ENCODE measurements around the gene ATP2B2.

The ATP2B2 gene

GRCh38 chr3:10514407-10515069, 9.2 kb upstream of the ATP2B2 start:
- no peak for TF ChIP-seq CTCF (conservative IDR thresholded peaks at IDR 0.05; ENCODE audit: low read length)
- no peak for TF ChIP-seq EZH2phosphoT487 (IDR thresholded peaks at IDR 0.05; ENCODE audit: borderline replicate concordance)
- Histone ChIP-seq H3K4me1 (ENCODE audit: insufficient read depth, low read length, poor library complexity, severe bottlenecking) (no peaks in the 10 kb centered on the region), H3K27me3 (ENCODE audit: insufficient read depth, low read length, poor library complexity, severe bottlenecking) (no peaks in the 10 kb centered on the region), H3K9ac (ENCODE audit: low read depth, low read length, poor library complexity, severe bottlenecking) (no peak overlapping the region), H3K4me2 (ENCODE audit: low read depth, low read length, poor library complexity, severe bottlenecking) (no peak overlapping the region), H3K9me2 (replicated peaks; ENCODE audit: low read depth, low read length) (no peaks in the 10 kb centered on the region), H2AFZ (ENCODE audit: low read length) (no peak overlapping the region), H3K4me3 (ENCODE audit: low read length, poor library complexity, severe bottlenecking) (no peak overlapping the region), H3K79me2 (ENCODE audit: insufficient read depth, low read length) (no peaks in the 10 kb centered on the region), H3K9me3 (ENCODE audit: insufficient read depth, low read depth, low read length) (no peaks in the 10 kb centered on the region), H3K36me3 (ENCODE audit: insufficient read depth, low read length) (no peaks in the 10 kb centered on the region), H4K20me1 (ENCODE audit: insufficient read depth, low read length, poor library complexity, severe bottlenecking) (no peaks in the 10 kb centered on the region), H3F3A (ENCODE audit: low read depth) (no peaks in the 10 kb centered on the region)

- TF ChIP-seq EZH2phosphoT487 (IDR thresholded peaks at IDR 0.05; ENCODE audit: borderline replicate concordance) (no peak), CTCF (conservative IDR thresholded peaks at IDR 0.05; ENCODE audit: low read length) (no peak)
Measured at GRCh38 chr3:10513306-10513705, 7.9 kb upstream of the ATP2B2 start.

GRCh38 chr3:10512687-10513086, 7.3 kb upstream of the ATP2B2 start:
- no peaks in the 10 kb centered on the region for H3K79me2 ChIP-seq (ENCODE audit: insufficient read depth, low read length)
- no peak overlapping the region for H3K4me2 ChIP-seq (ENCODE audit: low read depth, low read length, poor library complexity, severe bottlenecking)
- H4K20me1 ChIP-seq (ENCODE audit: insufficient read depth, low read length, poor library complexity, severe bottlenecking), result no peaks in the 10 kb centered on the region
- H3K36me3 ChIP-seq (ENCODE audit: insufficient read depth, low read length), result no peaks in the 10 kb centered on the region
- H3K4me1 ChIP-seq (ENCODE audit: insufficient read depth, low read length, poor library complexity, severe bottlenecking), result no peaks in the 10 kb centered on the region
- no peaks in the 10 kb centered on the region for H3K9me2 ChIP-seq (replicated peaks; ENCODE audit: low read depth, low read length)
- no peaks in the 10 kb centered on the region for H3F3A ChIP-seq (ENCODE audit: low read depth)
- TF ChIP-seq CTCF (conservative IDR thresholded peaks at IDR 0.05; ENCODE audit: low read length) (no peak), EZH2phosphoT487 (IDR thresholded peaks at IDR 0.05; ENCODE audit: borderline replicate concordance) (no peak)
- H3K9me3 ChIP-seq (ENCODE audit: insufficient read depth, low read depth, low read length), result no peaks in the 10 kb centered on the region
- no peak overlapping the region for H3K9ac ChIP-seq (ENCODE audit: low read depth, low read length, poor library complexity, severe bottlenecking)
- no peaks in the 10 kb centered on the region for H3K27me3 ChIP-seq (ENCODE audit: insufficient read depth, low read length, poor library complexity, severe bottlenecking)
- no peak overlapping the region for H3K4me3 ChIP-seq (ENCODE audit: low read length, poor library complexity, severe bottlenecking)
- H2AFZ ChIP-seq (ENCODE audit: low read length), result no peak overlapping the region

More at GRCh38 chr3:10513306-10513705, 7.9 kb upstream of the ATP2B2 start:
- H3K4me1 ChIP-seq (ENCODE audit: insufficient read depth, low read length, poor library complexity, severe bottlenecking), result no peaks in the 10 kb centered on the region
- H3K9me2 ChIP-seq (replicated peaks; ENCODE audit: low read depth, low read length), result no peaks in the 10 kb centered on the region
- no peaks in the 10 kb centered on the region for H4K20me1 ChIP-seq (ENCODE audit: insufficient read depth, low read length, poor library complexity, severe bottlenecking)
- H3K4me2 ChIP-seq (ENCODE audit: low read depth, low read length, poor library complexity, severe bottlenecking), result no peak overlapping the region
- no peaks in the 10 kb centered on the region for H3K36me3 ChIP-seq (ENCODE audit: insufficient read depth, low read length)
- H3K9me3 ChIP-seq (ENCODE audit: insufficient read depth, low read depth, low read length), result no peaks in the 10 kb centered on the region
- H3K79me2 ChIP-seq (ENCODE audit: insufficient read depth, low read length), result no peaks in the 10 kb centered on the region
- no peak overlapping the region for H3K9ac ChIP-seq (ENCODE audit: low read depth, low read length, poor library complexity, severe bottlenecking)
- H2AFZ ChIP-seq (ENCODE audit: low read length), result no peak overlapping the region
- no peaks in the 10 kb centered on the region for H3K27me3 ChIP-seq (ENCODE audit: insufficient read depth, low read length, poor library complexity, severe bottlenecking)
- H3F3A ChIP-seq (ENCODE audit: low read depth), result no peaks in the 10 kb centered on the region
- no peak overlapping the region for H3K4me3 ChIP-seq (ENCODE audit: low read length, poor library complexity, severe bottlenecking)

Measured in Loucy (cell line).